Activated naive CD8-positive, alpha-beta T cell treated with anti-CD3 and anti-CD28 coated beads, Interleukin-2, amount 50 U/mL, for 24 hours (primary cell): ENCODE measurements around the gene EVL.
A peak's percentile ranks its signal among the peaks of the same experiment; 100 is the strongest.

Experiments
- ATAC-seq: fragments of 150-1000 bp; cut with Tn5 transposase; one replicate; pipeline ENCODE4 v1.10.0; 2021
- DNase-seq: peaks from one replicate; pipeline ENCODE4 v3.0.0; 2021
- H3K27ac Mint-ChIP-seq: one replicate; pipeline ENCODE4 v1.8.0; 2021; ENCODE audit warnings: mild to moderate bottlenecking, mixed read lengths
- H3K27me3 Mint-ChIP-seq: one replicate; pipeline ENCODE4 v1.8.0; 2021; ENCODE audit warnings: mixed read lengths
- H3K36me3 Mint-ChIP-seq: one replicate; pipeline ENCODE4 v1.8.0; 2021; ENCODE audit warnings: low read depth, mixed read lengths
- H3K4me1 Mint-ChIP-seq: one replicate; pipeline ENCODE4 v1.8.0; 2021; ENCODE audit warnings: mixed read lengths
- H3K4me3 Mint-ChIP-seq: one replicate; pipeline ENCODE4 v1.8.0; 2021; ENCODE audit warnings: mild to moderate bottlenecking, moderate library complexity, mixed read lengths
- H3K9me3 Mint-ChIP-seq: one replicate; pipeline ENCODE4 v1.8.0; 2021; ENCODE audit warnings: mixed read lengths

Gene EVL

GRCh38 chr14:100100032-100100703, 34.9 kb downstream of the EVL start:
- Mint-ChIP-seq H3K36me3 (peaks cover 60% of the 10 kb centered on the region), H3K27me3 (no peaks in the 10 kb centered on the region), H3K9me3 (no peaks in the 10 kb centered on the region), H3K4me3 (no peak overlapping the region), H3K4me1 (peaks cover 86% of the 10 kb centered on the region), H3K27ac (peak overlapping the region; percentile 84)
- DNase-seq, result no peak
- ATAC-seq, result no peak

GRCh38 chr14:100102156-100102785, 37.0 kb downstream of the EVL start:
- peaks cover 62% of the 10 kb centered on the region for H3K36me3 Mint-ChIP-seq
- no peak overlapping the region for H3K4me3 Mint-ChIP-seq
- no peak for DNase-seq
- ATAC-seq, result no peak
- H3K27me3 Mint-ChIP-seq, result no peaks in the 10 kb centered on the region
- peak overlapping the region; percentile 94 for H3K27ac Mint-ChIP-seq
- peaks cover 92% of the 10 kb centered on the region for H3K4me1 Mint-ChIP-seq
- no peaks in the 10 kb centered on the region for H3K9me3 Mint-ChIP-seq

- ATAC-seq (peak; percentile 16), DNase-seq (no peak)
- peaks cover 93% of the 10 kb centered on the region for H3K4me1 Mint-ChIP-seq
- no peaks in the 10 kb centered on the region for H3K9me3 Mint-ChIP-seq
- H3K27ac Mint-ChIP-seq, result peak overlapping the region; percentile 94
- H3K27me3 Mint-ChIP-seq, result no peaks in the 10 kb centered on the region
- H3K4me3 Mint-ChIP-seq, result peak overlapping the region; percentile 71
- peaks cover 57% of the 10 kb centered on the region for H3K36me3 Mint-ChIP-seq
Observed at GRCh38 chr14:100103250-100104005, 38.2 kb downstream of the EVL start.

- Mint-ChIP-seq H3K27ac (peak overlapping the region; percentile 94), H3K4me1 (peaks cover 93% of the 10 kb centered on the region), H3K27me3 (no peaks in the 10 kb centered on the region), H3K9me3 (no peaks in the 10 kb centered on the region), H3K4me3 (peak overlapping the region; percentile 71), H3K36me3 (peaks cover 54% of the 10 kb centered on the region)
- no peak for ATAC-seq
- no peak for DNase-seq
Observed at GRCh38 chr14:100104006-100104352, 38.8 kb downstream of the EVL start.

GRCh38 chr14:100104523-100105300, 39.5 kb downstream of the EVL start:
- Mint-ChIP-seq H3K4me1 (peaks cover 93% of the 10 kb centered on the region), H3K27ac (peak overlapping the region; percentile 94), H3K9me3 (no peaks in the 10 kb centered on the region), H3K36me3 (peaks cover 56% of the 10 kb centered on the region), H3K27me3 (no peaks in the 10 kb centered on the region), H3K4me3 (peak overlapping the region; percentile 71)
- DNase-seq (no peak), ATAC-seq (no peak)

GRCh38 chr14:100105357-100106169, 40.3 kb downstream of the EVL start:
- Mint-ChIP-seq H3K36me3 (peaks cover 51% of the 10 kb centered on the region), H3K4me1 (peaks cover 85% of the 10 kb centered on the region), H3K9me3 (no peaks in the 10 kb centered on the region), H3K4me3 (peak overlapping the region; percentile 65), H3K27ac (peak overlapping the region; percentile 94), H3K27me3 (no peaks in the 10 kb centered on the region)
- ATAC-seq (no peak), DNase-seq (no peak)

GRCh38 chr14:100106250-100107112, 41.3 kb downstream of the EVL start:
- Mint-ChIP-seq H3K9me3 (no peaks in the 10 kb centered on the region), H3K36me3 (peaks cover 48% of the 10 kb centered on the region), H3K4me3 (peak overlapping the region; percentile 65), H3K27ac (peak overlapping the region; percentile 94), H3K27me3 (no peaks in the 10 kb centered on the region), H3K4me1 (peaks cover 83% of the 10 kb centered on the region)
- ATAC-seq (peak; percentile 45), DNase-seq (peak; percentile 44)

- peak; percentile 39 for DNase-seq
- H3K36me3 Mint-ChIP-seq, result peaks cover 47% of the 10 kb centered on the region
- H3K9me3 Mint-ChIP-seq, result no peaks in the 10 kb centered on the region
- H3K4me3 Mint-ChIP-seq, result peak overlapping the region; percentile 52
- peak; percentile 50 for ATAC-seq
- H3K4me1 Mint-ChIP-seq, result peaks cover 77% of the 10 kb centered on the region
- no peaks in the 10 kb centered on the region for H3K27me3 Mint-ChIP-seq
- peak overlapping the region; percentile 94 for H3K27ac Mint-ChIP-seq
Observed at GRCh38 chr14:100107236-100107635, 42.0 kb downstream of the EVL start.

- H3K4me1 Mint-ChIP-seq, result peaks cover 69% of the 10 kb centered on the region
- peaks cover 49% of the 10 kb centered on the region for H3K36me3 Mint-ChIP-seq
- H3K27ac Mint-ChIP-seq, result peak overlapping the region; percentile 94
- ATAC-seq (peak; percentile 69), DNase-seq (peak; percentile 94)
- no peaks in the 10 kb centered on the region for H3K9me3 Mint-ChIP-seq
- no peak overlapping the region for H3K4me3 Mint-ChIP-seq
- H3K27me3 Mint-ChIP-seq, result no peaks in the 10 kb centered on the region
Observed at GRCh38 chr14:100108042-100108825, 43.0 kb downstream of the EVL start.

GRCh38 chr14:100108840-100109593, 43.8 kb downstream of the EVL start:
- Mint-ChIP-seq H3K36me3 (peaks cover 42% of the 10 kb centered on the region), H3K4me1 (peaks cover 61% of the 10 kb centered on the region), H3K9me3 (no peaks in the 10 kb centered on the region), H3K27me3 (no peaks in the 10 kb centered on the region), H3K27ac (peak overlapping the region; percentile 94), H3K4me3 (no peak overlapping the region)
- ATAC-seq (no peak), DNase-seq (no peak)

- ATAC-seq (no peak), DNase-seq (no peak)
- Mint-ChIP-seq H3K4me1 (peaks cover 55% of the 10 kb centered on the region), H3K27me3 (no peaks in the 10 kb centered on the region), H3K4me3 (no peak overlapping the region), H3K9me3 (no peaks in the 10 kb centered on the region), H3K27ac (peak overlapping the region; percentile 94), H3K36me3 (peaks cover 36% of the 10 kb centered on the region)
Observed at GRCh38 chr14:100109594-100109955, 44.4 kb downstream of the EVL start.

- Mint-ChIP-seq H3K27ac (no peak overlapping the region), H3K4me1 (peaks cover 43% of the 10 kb centered on the region), H3K9me3 (no peaks in the 10 kb centered on the region), H3K4me3 (no peak overlapping the region), H3K27me3 (no peaks in the 10 kb centered on the region), H3K36me3 (peaks cover 30% of the 10 kb centered on the region)
- DNase-seq (no peak), ATAC-seq (no peak)
Observed at GRCh38 chr14:100110816-100111215, 45.6 kb downstream of the EVL start.
